NCI-H128 (cell line): ENCODE data around the gene GMPPA.

Experiments used
- DNase-seq: peaks from one replicate; lab custom pipeline; 2025; ENCODE audit not compliant: unreplicated experiment; lab: John Stamatoyannopoulos, UW

GMPPA gene

DNA sequence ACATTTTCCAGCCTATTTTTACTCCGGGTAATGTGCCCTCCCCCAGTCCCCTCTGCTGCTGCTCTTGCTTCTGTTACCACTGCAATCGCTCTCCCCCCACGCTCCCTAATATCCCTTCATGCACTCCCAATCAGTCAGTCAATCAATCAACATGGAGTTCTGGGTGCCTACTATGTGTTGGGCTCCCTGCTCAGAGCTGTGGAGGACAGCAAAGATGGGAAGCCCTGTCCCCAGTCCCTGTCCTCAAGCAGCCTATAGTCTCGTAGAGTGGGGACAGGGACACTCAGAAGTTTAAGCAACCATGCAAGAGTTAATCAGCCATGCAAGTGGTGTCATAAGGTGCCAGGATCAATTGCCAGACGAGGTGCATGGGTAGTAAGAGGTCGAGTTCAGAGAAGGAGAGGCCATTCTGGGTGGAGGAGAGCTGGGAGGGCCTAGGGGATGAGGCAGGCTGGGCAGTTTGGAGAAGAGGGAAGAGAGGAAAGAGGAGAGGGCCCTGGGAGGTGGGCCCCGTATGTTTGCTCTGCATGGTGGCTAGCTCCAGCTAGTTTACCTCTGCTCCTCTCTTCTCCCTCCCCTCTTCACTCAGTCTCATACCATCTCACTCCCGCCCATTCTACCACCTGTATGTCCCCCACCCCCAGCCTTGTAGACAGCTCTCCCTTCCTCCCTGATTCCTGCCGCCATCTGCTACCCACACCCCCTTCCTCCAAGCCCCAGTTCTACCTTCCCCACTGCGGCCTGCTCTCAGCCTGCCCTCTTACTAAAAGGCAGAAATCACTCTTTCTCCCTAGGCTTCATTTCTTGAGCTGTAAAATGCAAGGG is 19.5 kb downstream of the GMPPA start:
- no peak for DNase-seq

GRCh38 chr2:219519526-219519916 is 20.8 kb downstream of the GMPPA start:
- DNase-seq: no peak

DNA sequence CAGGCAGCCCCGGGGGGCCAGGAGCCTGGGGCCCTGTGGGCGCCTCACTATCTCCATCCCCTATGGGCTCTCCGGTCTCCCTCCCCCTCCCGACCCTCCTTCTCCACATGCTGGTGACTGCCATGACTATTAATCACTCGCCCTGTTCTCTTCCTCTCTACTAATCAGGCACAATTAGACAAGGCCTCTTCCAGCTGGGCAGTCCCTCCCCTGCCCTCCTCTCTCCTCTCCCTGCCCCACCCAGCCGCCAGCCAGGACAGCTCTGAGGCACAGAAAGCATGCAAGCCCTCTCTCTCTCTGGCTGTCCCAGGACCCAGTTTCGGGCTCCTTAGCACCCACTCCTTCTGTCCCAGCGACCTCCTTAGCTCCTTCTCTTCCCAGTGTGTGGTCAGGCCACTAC is 21.4 kb downstream of the GMPPA start:
- DNase-seq: no peak

DNA sequence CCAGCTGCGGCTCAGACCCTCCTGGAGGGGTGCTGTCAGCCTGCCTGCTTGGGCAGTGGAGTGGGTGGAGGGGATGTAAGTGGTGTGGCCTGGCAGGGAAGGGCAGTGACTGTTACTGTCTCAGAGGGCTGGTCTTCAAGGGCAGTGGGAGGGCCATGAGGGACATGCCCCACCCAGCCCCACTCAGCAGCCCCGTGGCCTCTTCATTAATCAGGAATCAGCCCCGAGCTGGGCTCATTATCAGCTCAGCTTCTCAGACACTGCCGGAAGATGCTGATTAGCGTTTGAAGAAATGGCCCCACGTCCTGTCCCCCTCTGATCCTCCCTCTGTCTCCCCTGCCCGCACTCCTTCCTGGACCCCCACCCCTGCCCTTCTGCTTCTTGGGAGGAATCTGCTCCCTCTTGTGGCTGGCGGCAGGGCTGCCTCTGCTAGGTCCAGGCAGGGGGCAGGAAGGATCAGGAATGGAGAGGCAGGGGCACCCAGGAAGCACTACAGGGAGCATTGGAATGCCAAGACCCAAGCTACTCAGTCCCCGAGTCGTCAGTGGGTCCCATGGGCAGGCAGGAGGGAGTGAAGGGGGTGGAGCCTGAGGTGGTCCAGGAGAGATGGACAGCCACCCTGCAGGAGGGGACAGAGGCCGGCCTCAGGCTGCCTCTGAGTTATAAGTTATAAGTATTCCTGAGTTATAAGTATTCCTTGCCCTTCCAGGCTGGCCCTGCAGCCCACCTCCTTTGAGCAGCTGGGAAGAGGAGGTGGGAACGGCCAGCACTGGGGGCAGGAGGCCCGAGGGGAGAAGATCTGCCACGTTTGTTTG is 22.6 kb downstream of the GMPPA start:
- no peak for DNase-seq

- no peak for DNase-seq
Measured at GRCh38 chr2:219522111-219523030, 23.7 kb downstream of the GMPPA start.

DNA sequence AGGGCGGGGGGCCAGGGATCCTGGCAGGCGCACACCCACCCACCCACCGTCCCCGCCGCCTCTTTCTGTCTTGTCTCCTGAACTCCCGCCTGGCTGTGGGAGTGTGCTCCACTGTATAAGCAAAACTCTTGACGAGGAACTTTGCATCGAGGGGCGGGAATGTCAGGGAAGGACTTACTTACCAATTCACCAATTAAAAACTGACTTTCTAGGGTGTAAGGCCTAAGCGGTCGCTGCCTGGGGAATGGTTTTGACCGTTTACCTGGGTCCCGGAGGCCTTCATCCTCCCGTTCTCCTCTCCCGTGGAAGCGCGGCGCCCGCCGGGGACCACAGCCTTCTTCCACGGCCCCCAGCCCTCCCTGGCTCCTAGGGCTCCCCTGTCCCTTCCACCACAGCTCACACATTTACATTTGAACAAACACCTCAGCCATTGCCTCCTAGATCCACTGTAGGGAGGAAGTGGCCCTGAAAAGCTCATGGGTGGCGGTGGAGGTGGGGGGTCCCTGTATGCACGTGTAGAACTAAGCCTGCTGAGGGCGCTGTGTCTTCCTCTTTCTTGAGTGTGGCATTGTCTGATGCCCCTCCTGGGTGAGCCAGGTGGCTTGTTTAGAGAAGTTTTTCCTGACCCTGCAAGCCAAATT is 24.5 kb downstream of the GMPPA start:
- DNase-seq: no peak

DNA sequence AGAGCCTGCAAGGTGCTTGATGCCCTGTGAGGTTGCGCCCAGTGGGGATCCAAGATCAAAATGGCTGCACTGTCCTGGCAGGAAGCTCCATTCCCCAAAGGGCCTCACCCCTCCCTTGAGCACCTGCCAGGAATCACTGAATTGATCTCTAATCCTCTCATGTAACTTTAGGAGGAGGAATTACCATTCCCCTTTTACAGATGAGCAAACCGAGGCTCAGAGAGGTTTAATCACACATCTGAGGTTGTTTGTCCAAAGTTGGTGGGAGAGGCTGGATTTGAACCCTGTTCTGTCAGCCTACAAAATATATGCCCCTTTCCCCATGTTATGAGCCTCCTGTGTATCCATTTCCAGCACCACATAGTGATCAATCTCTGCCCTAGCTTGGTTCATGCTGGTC is 26.1 kb downstream of the GMPPA start:
- DNase-seq: no peak

DNA sequence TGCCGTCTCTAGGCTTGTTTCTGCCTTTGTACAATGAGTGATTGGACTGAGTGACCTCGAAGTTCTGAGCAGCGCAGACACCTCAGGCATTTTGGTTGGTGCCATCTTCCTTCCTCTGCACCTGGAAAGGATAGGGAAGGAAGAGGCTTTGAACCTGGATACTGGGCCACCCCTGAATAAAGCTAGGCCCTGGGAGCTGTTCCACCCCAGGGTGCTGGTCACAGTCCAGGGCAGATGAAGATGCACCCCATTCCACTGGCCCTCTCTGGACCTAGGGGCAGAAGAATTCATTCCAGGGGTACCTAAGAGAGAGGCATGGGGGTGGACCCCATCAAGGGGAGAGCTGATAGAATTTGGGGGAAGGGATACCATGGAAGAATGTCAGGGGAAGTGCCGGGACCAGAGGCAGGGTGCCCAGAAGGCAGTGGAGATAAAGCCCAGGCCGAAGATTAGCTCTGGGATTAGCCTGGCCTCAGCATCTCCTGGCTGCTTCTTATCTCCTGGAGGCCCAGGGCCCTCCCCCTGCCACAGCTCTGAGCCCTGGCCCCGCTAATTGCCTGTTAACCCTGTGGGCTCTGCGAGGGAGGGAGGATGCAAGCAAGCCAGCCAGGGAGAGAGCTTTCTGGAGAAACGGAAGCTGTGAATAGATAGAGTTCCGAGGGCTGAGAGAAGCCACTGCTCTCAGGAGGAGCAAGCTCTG is 27.0 kb downstream of the GMPPA start:
- DNase-seq: no peak

DNA sequence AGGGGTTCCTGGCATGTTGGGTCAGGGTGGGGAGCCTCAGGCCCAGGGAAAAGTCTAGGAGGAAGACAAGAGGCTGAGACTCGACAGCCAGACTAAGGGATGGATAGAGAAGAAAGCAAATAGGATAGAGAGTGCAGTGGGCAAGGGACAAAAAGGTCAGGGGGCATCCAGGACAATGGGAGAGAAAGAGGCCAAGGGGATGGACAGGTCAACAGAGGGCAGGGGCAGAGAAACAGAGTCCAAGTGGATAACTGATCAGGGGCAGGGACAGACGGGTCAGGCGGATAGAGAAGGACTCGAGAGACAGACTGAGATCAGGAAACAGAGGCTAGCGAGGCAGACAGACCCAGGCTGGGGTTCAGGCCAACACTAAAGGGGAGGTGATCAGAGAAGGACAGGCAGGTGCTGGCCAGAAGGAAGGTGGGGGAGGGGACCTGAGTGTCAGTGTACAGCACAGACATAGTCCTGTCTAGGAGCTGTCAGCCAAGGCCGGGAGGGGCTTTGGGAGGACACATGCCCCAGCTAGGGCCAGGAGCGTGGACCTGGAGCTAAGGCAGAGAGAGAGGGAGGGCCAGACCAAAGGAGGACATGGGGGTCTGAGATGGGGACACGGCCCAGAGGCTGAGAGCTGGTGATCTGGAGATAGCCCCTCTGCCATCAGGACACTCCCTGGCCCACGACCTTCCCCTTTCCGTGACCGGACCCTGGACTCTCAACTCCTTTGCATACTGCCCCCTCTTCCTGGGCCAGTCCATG is 27.8 kb downstream of the GMPPA start:
- no peak for DNase-seq

DNA sequence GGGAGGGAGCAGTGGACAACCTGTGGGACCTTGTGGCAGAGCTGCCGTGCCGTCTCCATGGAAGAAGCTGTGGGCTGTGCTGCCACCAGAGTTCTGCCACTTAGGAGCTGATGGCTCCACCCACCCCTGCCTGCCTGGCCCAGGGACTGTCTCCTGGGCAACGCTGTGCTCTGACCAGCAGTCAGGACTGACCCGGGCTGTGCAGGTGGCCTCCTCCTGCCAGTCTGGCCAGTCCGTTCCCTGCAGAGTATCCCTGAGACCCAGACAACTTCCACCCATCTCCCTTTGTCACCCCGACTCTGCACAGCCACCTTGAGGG is 28.3 kb downstream of the GMPPA start:
- DNase-seq: no peak

GRCh38 chr2:219527472-219527871 is 28.8 kb downstream of the GMPPA start:
- DNase-seq: no peak

GRCh38 chr2:219530048-219530963 is 31.6 kb downstream of the GMPPA start:
- peak; percentile 45 for DNase-seq

- no peak for DNase-seq
Measured at GRCh38 chr2:219531639-219532377, 33.1 kb downstream of the GMPPA start.

DNA sequence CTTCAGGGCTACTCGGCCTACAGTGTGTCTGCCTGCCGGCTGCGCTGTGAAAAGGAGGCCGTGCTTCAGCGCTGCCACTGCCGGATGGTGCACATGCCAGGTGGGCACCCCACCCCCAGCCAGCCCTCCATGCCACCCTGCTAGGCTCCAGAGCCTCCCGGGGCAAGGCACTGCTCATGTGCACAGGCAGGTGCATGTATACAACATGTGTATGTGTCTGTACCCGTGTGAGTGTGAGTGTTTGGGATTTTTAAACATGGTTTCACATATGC is 33.6 kb downstream of the GMPPA start:
- DNase-seq: no peak

GRCh38 chr2:219533930-219534661 is 35.4 kb downstream of the GMPPA start:
- DNase-seq: no peak

DNA sequence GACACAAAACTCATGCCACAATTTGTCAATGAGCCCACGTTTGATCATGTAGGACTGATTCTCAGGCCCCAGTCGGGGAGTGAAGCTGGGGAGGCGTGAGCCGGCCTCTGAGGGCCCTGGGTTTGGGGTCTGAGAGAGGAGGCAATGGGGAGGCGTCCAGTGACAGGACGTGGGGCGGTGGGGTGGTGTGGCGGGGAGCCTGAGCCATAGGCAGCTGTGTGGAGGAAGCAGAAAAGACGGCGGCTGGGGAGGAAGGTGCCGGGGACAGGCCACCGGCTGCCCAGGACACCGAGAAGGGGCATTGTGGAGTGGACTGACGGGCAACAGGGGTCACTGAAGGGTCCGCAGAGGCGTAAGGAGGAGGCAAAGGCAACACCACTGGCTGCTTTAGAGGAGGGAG is 37.7 kb downstream of the GMPPA start:
- no peak for DNase-seq

DNA sequence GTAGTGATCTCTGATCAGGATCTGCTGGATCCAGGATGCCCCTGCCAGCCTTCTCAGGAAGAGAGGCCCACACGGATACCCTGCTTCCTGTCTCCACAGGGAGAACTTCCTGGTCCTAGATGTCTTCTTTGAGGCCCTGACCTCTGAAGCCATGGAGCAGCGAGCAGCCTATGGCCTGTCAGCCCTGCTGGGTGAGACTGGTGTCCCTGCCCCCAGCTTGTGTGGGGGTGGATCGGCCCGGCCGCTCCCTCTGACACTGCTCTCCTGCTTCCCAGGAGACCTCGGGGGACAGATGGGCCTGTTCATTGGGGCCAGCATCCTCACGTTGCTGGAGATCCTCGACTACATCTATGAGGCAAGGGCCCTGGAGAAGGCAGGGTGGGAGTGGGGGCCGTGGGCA is 38.3 kb downstream of the GMPPA start:
- DNase-seq: no peak
